Measurements from ENCODE around the gene UBE2Q1.

UBE2Q1 gene

DNA sequence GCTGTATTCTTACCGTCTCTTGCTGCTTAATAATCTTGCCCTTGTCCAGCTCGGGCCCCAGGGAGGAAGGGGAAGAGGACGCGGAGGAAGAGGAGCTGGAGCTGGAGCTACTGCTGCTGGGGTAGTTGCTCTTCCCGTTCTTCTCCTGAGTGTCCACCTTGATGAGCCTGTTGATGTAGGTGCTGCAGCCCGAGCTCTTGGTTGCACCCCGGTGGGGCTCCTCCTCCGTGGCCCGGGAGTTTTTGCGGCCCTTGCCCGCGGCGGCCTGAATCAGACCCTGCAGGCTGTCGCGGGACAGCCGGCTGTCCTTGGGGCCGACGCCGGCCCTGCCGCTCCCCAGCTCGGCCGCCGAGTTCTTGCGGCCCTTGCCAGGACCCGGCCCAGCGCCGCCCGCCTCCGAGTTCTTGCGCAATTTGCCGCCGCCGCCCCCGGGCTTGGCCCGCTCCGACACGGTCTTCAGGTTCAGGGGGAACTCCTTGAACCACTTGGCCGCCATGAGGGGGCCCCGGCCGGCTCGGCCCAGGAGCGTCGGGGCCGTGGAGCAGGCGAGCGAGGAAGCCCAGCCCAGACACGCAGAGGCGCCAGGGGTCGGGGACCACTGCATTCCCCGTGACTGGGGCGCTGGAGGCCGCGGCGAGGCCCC lies 56.9 kb downstream of the UBE2Q1 start:
- no peak for DNase-seq

DNA sequence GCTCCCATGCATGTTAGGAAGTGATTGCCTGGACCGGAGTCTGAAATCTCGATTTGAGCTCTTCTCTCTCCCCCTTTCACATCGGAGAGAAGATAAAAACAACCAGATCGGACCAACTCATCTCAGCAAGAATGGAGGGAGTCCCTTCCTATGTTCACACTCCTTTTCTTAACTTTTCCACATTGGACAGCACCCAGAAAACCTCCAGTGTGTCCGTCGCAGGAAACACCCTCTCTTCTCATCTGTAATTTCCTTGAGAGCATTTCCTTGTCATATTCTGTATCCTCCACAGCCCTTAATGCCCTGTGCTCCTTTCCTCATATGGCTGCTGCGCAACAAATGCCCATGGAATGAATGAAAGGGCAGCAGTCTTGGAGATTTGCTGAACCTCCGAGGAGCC lies 57.9 kb downstream of the UBE2Q1 start:
- no peak for DNase-seq

DNA sequence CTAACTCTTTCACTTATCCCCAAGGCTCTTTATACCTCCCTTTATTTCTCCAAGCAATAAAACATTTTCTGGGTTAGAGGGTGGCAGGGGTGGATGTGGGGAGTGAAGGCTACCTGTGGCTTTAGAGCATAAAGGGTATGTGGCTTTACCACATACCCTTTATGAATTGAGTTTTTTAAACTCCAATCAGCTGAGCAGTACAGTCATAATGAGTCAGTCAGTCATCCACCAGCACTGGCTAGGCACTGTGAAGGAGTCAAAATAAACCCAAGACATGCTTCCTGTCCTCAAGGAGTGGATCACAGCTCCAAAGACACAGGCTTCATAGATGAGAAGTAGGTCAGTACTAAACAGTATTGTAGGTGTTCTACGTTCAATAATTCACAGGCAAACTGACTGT lies 59.0 kb downstream of the UBE2Q1 start:
- no peak for DNase-seq
